ENCODE measurements around the gene ADAP1.

GRCh38 chr7:930975-931758, 23.3 kb downstream of the ADAP1 start:
- TF ChIP-seq POLR2AphosphoS5 (IDR thresholded peaks at IDR 0.05): no peak
- TF ChIP-seq POLR2A (IDR thresholded peaks at IDR 0.05): no peak
- TF ChIP-seq CTCF (IDR thresholded peaks at IDR 0.05): no peak
- TF ChIP-seq EP300 (IDR thresholded peaks at IDR 0.05): no peak

Data from sigmoid colon (tissue), 4 donors.